B cell (primary cell): ENCODE measurements around the gene KCNJ11. TPM values are rescaled to one million over a fixed set of nuclear protein-coding genes. Genes with fewer than 3 reads are reported as not detected.

Source experiments
- ATAC-seq: fragments of 200-7000 bp; cut with Tn5 transposase; one replicate; pipeline ENCODE4 v1.10.0; 2021; ENCODE audit warnings: low read depth, mild to moderate bottlenecking, moderate number of reproducible peaks, moderate library complexity
- CTCF ChIA-PET: fragments of 350-600 bp; sonication (Branson Sonifier 250); formaldehyde crosslinking; loops from one replicate; lab custom pipeline; 2021; ENCODE audit warnings: antibody characterized with exemption, inconsistent platforms; lab: Charles Lee
- POLR2A ChIA-PET: fragments of 350-600 bp; sonication (Branson Sonifier 250); formaldehyde crosslinking; loops from one replicate; lab custom pipeline; 2021; ENCODE audit warnings: antibody characterized with exemption; lab: Charles Lee
- DNase-seq: peaks from one replicate; pipeline ENCODE4 v3.0.0; 2013
- H2AFZ ChIP-seq: 2 replicates; pipeline ENCODE4 v1.6.1; 2012; ENCODE audit warnings: mild to moderate bottlenecking, low read depth, low read length; ENCODE audit not compliant: insufficient read depth, poor library complexity, severe bottlenecking
- H3K27ac ChIP-seq, 2 donors: 1 replicate in 1 of 2; 2 replicates in 1 of 2; pipeline ENCODE4 v1.5.1; 2012 to 2013; ENCODE audit warnings: low read length in 2 of 2, mild to moderate bottlenecking in 2 of 2, moderate library complexity in 1 of 2
- H3K27me3 ChIP-seq, 4 experiments: fragments of 200-600 bp in 1 of 4; sonication (generic) in 1 of 4; replicated peaks in 1 of 4; 1 replicate in 2 of 4; 2 replicates in 2 of 4; pipeline versions ENCODE4 v1.6.1 to v1.7.0; 2013 to 2016; ENCODE audit warnings: low read length in 3 of 4, mild to moderate bottlenecking in 2 of 4, mixed read lengths in 1 of 4, moderate library complexity in 1 of 4; ENCODE audit not compliant: insufficient read depth in 4 of 4, control insufficient read depth in 3 of 4; ENCODE audit errors: control extremely low read depth in 1 of 4
- H3K36me3 ChIP-seq, 2 experiments: replicated peaks in 1 of 2; 1 replicate in 1 of 2; 2 replicates in 1 of 2; pipeline versions ENCODE4 v1.6.1 to v1.7.1; 2013; ENCODE audit warnings: low read length in 1 of 2; ENCODE audit not compliant: insufficient read depth in 2 of 2, control insufficient read depth in 1 of 2; ENCODE audit errors: control extremely low read depth in 1 of 2, extremely low read depth in 1 of 2
- H3K4me1 ChIP-seq, 2 donors: fragments of 200-600 bp in 1 of 2; sonication (generic) in 1 of 2; 1 replicate in 1 of 2; 2 replicates in 1 of 2; pipeline versions ENCODE4 v1.5.1 to v1.6.1; 2013 to 2017; ENCODE audit warnings: low read length in 2 of 2; ENCODE audit not compliant: control insufficient read depth in 2 of 2, insufficient read depth in 2 of 2
- H3K4me2 ChIP-seq: replicated peaks from 2 replicates; pipeline ENCODE3; 2012; ENCODE audit warnings: mild to moderate bottlenecking, low read depth, low read length; ENCODE audit not compliant: poor library complexity, severe bottlenecking
- H3K4me3 ChIP-seq, 5 experiments: fragments of 200-600 bp in 1 of 5; sonication (generic) in 1 of 5; 1 replicate in 3 of 5; 2 replicates in 2 of 5; pipeline versions ENCODE4 v1.5.1 to v1.7.0; 2011 to 2016; ENCODE audit warnings: low read length in 4 of 5, mild to moderate bottlenecking in 4 of 5, low read depth in 2 of 5, control low read depth in 1 of 5, moderate library complexity in 1 of 5; ENCODE audit not compliant: insufficient read depth in 1 of 5; ENCODE audit errors: control extremely low read depth in 1 of 5, extremely low read depth in 1 of 5
- H3K79me2 ChIP-seq: fragments of 200-600 bp; sonication (generic); one replicate; pipeline ENCODE4 v1.6.0; 2016; ENCODE audit warnings: low read length; ENCODE audit not compliant: control insufficient read depth, insufficient read depth
- H3K9ac ChIP-seq: fragments of 200-600 bp; sonication (generic); 2 replicates; pipeline ENCODE4 v1.6.1; 2017; ENCODE audit warnings: mild to moderate bottlenecking, low read length, moderate library complexity
- H3K9me3 ChIP-seq, 3 donors: one replicate each; pipeline versions ENCODE4 v1.6.1 to v1.7.1; 2013; ENCODE audit warnings: low read length in 2 of 3; ENCODE audit not compliant: control insufficient read depth in 2 of 3, insufficient read depth in 1 of 3; ENCODE audit errors: control extremely low read depth in 1 of 3
- H4K20me1 ChIP-seq: 2 replicates; pipeline ENCODE4 v1.6.0; 2012; ENCODE audit warnings: mild to moderate bottlenecking, low read length; ENCODE audit not compliant: insufficient read depth, control insufficient read depth, poor library complexity, severe bottlenecking
- H3K27ac Mint-ChIP-seq: one replicate; pipeline ENCODE4 v1.8.0; 2021; ENCODE audit warnings: mixed read lengths
- H3K27me3 Mint-ChIP-seq: one replicate; pipeline ENCODE4 v1.8.0; 2021; ENCODE audit warnings: mixed read lengths
- H3K4me1 Mint-ChIP-seq: one replicate; pipeline ENCODE4 v1.8.0; 2021; ENCODE audit warnings: mixed read lengths
- H3K4me3 Mint-ChIP-seq: one replicate; pipeline ENCODE4 v1.8.0; 2021; ENCODE audit warnings: mixed read lengths
- H3K9me3 Mint-ChIP-seq: one replicate; pipeline ENCODE4 v1.8.0; 2022; ENCODE audit warnings: mixed read lengths; ENCODE audit not compliant: insufficient read depth
- CTCF ChIP-seq: fragments of 200-600 bp; IDR thresholded peaks from one replicate; pipeline ENCODE4 v1.8.0; 2022; ENCODE audit warnings: antibody characterized with exemption, mild to moderate bottlenecking
- EZH2 ChIP-seq: IDR thresholded peaks from 2 replicates; pipeline ENCODE4 v1.6.1; 2012; ENCODE audit warnings: borderline replicate concordance, low read depth, mild to moderate bottlenecking, moderate library complexity, low read length; ENCODE audit not compliant: insufficient read depth, poor library complexity, severe bottlenecking
- WGBS: methylation state at CpG from one replicate; pipeline ENCODE4 v1.1.5; 2013; ENCODE audit warnings: missing lambda C conversion rate; ENCODE audit not compliant: insufficient coverage; 5-methylcytosine and 5-hydroxymethylcytosine counted together
- intact Hi-C: fragments of 100-400 bp; cut with micrococcal nuclease; formaldehyde crosslinking; loops from one replicate; pipeline ENCODE4 v1.10.0; 2022
- polyA plus RNA-seq: library from polyadenylated mRNA; depleted of rRNA; stranded (reverse); fragments of >200 nt; gene quantifications from 2 replicates; pipeline ENCODE4 v1.2.3, GENCODE V29; 2012
- total RNA-seq, 2 donors: library from RNA; stranded (reverse); fragments of 120-200 nt in 1 of 2; gene quantifications; 1 replicate in 1 of 2; 2 replicates in 1 of 2; pipeline versions ENCODE4 v1.2.3 to v1.2.4, GENCODE V29; 2013 to 2022

Gene KCNJ11
- total and polyA plus RNA-seq, 2 donors (not counting 1 experiment from before 2014, with no cell fraction given) = 1.4 to 2.1 TPM

GRCh38 chr11:17386331-17387084 is 2.0 kb downstream of the KCNJ11 start:
- TF ChIP-seq CTCF = peak; percentile 50
- no peak for TF ChIP-seq EZH2
- no peaks in the 10 kb centered on the region for H3K9me3 ChIP-seq
- Mint-ChIP-seq H3K9me3 (no peaks in the 10 kb centered on the region), H3K27ac (no peak overlapping the region), H3K27me3 (peaks cover 5% of the 10 kb centered on the region), H3K4me3 (peak overlapping the region; percentile 19), H3K4me1 (peaks cover 16% of the 10 kb centered on the region)
- no peaks in the 10 kb centered on the region for H4K20me1 ChIP-seq
- ChIA-PET POLR2A (no interaction called here), CTCF (interaction anchor here (0.8 to 5.4 kb wide), 5 partner anchors 12 to 142 kb away, joined by 3 to 31 read pairs (median 4); no protein-coding TSS in a partner anchor)
- H3K79me2 ChIP-seq = no peaks in the 10 kb centered on the region
- H3K36me3 ChIP-seq = no peaks in the 10 kb centered on the region
- H3K4me2 ChIP-seq = no peak overlapping the region
- H2AFZ ChIP-seq = no peak overlapping the region
- WGBS = 81% methylated on average over 23 of the region's 23 CpGs
- H3K9ac ChIP-seq = no peak overlapping the region
- intact Hi-C loops = loop anchor here (5.0 to 10.0 kb wide), 2 partner anchors 309 to 628 kb away; partner anchors contain the start of genes RPS13 and SERGEF
- H3K27ac ChIP-seq = no peak overlapping the region
- peaks cover 0 to 2% (median 0%) of the 10 kb centered on the region in 4 experiments for H3K27me3 ChIP-seq
- H3K4me1 ChIP-seq = peaks cover 4 to 28% of the 10 kb centered on the region in 2 donors
- H3K4me3 ChIP-seq = no peak overlapping the region
- ATAC-seq (no peak), DNase-seq (peak; percentile 61)

GRCh38 chr11:17385926-17386325 is 2.5 kb downstream of the KCNJ11 start:
- no peaks in the 10 kb centered on the region for H3K79me2 ChIP-seq
- POLR2A ChIA-PET = no interaction called here
- WGBS = 86% methylated on average over 6 of the region's 6 CpGs
- TF ChIP-seq EZH2 (no peak), CTCF (no peak)
- no peak overlapping the region for H3K9ac ChIP-seq
- H3K36me3 ChIP-seq = no peaks in the 10 kb centered on the region
- H3K27ac ChIP-seq = no peak overlapping the region
- intact Hi-C loops = loop anchor here (5.0 to 10.0 kb wide), 2 partner anchors 309 to 629 kb away; partner anchors contain the start of genes RPS13 and SERGEF
- Mint-ChIP-seq H3K27ac (no peak overlapping the region), H3K4me1 (peaks cover 10% of the 10 kb centered on the region), H3K4me3 (no peak overlapping the region), H3K9me3 (no peaks in the 10 kb centered on the region), H3K27me3 (peaks cover 5% of the 10 kb centered on the region)
- DNase-seq (no peak), ATAC-seq (no peak)
- H2AFZ ChIP-seq = no peak overlapping the region
- H3K4me1 ChIP-seq = peaks cover 4 to 23% of the 10 kb centered on the region in 2 donors
- no peak overlapping the region for H3K4me3 ChIP-seq
- no peaks in the 10 kb centered on the region for H4K20me1 ChIP-seq
- CTCF ChIA-PET = interaction anchor here (1.2 to 5.4 kb wide), 5 partner anchors 11 to 142 kb away, joined by 3 to 116 read pairs (median 6); no protein-coding TSS in a partner anchor
- H3K27me3 ChIP-seq = peaks cover 0 to 2% (median 0%) of the 10 kb centered on the region in 4 experiments
- no peak overlapping the region for H3K4me2 ChIP-seq
- H3K9me3 ChIP-seq = no peaks in the 10 kb centered on the region
